HCT116 (cell line): ENCODE data around the gene PTPN12. TPM values are rescaled to one million over a fixed set of nuclear protein-coding genes. Genes with fewer than 3 reads are reported as not detected.

Experiments used
- ATAC-seq: fragments of 200-7000 bp; cut with Tn5 transposase; 2 replicates; pipeline ENCODE4 v1.9.1; 2020; ENCODE audit warnings: mild to moderate bottlenecking, moderate library complexity
- BruUV-seq: library from RNA; stranded (reverse); fragments of 400-500 nt; replicated peaks from 2 replicates; lab custom pipeline; 2021; lab: Mats Ljungman, UMichigan
- CTCF ChIA-PET: fragments of 300-600 bp; sonication (Branson Sonifier 250); formaldehyde crosslinking; loops from one replicate; lab custom pipeline; 2021; ENCODE audit warnings: antibody characterized with exemption; lab: Charles Lee
- POLR2A ChIA-PET: fragments of 300-600, 350-600 bp; sonication (Branson Sonifier 250); formaldehyde crosslinking; loops from one replicate; lab custom pipeline; 2021; ENCODE audit warnings: antibody characterized with exemption; lab: Charles Lee
- RAD21 ChIA-PET, 2 experiments: fragments of 300-600 bp; sonication (Branson Sonifier 250); formaldehyde crosslinking; loops; one replicate each; lab custom pipeline; 2023; ENCODE audit warnings: low total read pairs in 2 of 2; ENCODE audit not compliant: uncharacterized antibody in 2 of 2, unreplicated experiment in 2 of 2, low non-redundant PET in 1 of 2; lab: Charles Lee
- DNase-seq: peaks from one replicate; pipeline ENCODE4 v3.0.0-alpha.2; 2010; ENCODE audit warnings: low read depth, low spot score
- H2AFZ ChIP-seq: fragments of 200-600 bp; shearing (Covaris generic), sonication (generic); 2 replicates; pipeline ENCODE4 v1.6.1; 2017; ENCODE audit warnings: low read depth, mixed run types, mixed read lengths, antibody characterized with exemption, low read length; ENCODE audit not compliant: poor library complexity, severe bottlenecking
- H3K27ac ChIP-seq: 2 replicates; pipeline ENCODE4 v1.5.1; 2012; ENCODE audit warnings: low read depth, low read length
- H3K27me3 ChIP-seq: fragments of 200-600 bp; sonication (generic); 2 replicates; pipeline ENCODE4 v1.6.1; 2016; ENCODE audit warnings: mixed run types, low read length, mixed read lengths; ENCODE audit not compliant: insufficient read depth
- H3K36me3 ChIP-seq, 2 experiments: fragments of 200-500 bp in 1 of 2; fragments of 200-600 bp in 1 of 2; sonication (Bioruptor generic) in 1 of 2; sonication (generic) in 1 of 2; 2 replicates each; pipeline versions ENCODE4 v1.5.1 to v1.6.1; 2014 to 2016; ENCODE audit warnings: low read length in 2 of 2, inconsistent platforms in 1 of 2, mixed read lengths in 1 of 2, mixed run types in 1 of 2; ENCODE audit not compliant: insufficient read depth in 2 of 2, control insufficient read depth in 1 of 2
- H3K4me1 ChIP-seq, 2 experiments: fragments of 200-600 bp in 1 of 2; sonication (generic) in 1 of 2; 2 replicates each; pipeline versions ENCODE4 v1.5.1 to v1.6.1; 2012 to 2017; ENCODE audit warnings: low read length in 2 of 2, inconsistent platforms in 1 of 2, mild to moderate bottlenecking in 1 of 2, mixed read lengths in 1 of 2, mixed run types in 1 of 2, moderate library complexity in 1 of 2; ENCODE audit not compliant: insufficient read depth in 2 of 2, control insufficient read depth in 1 of 2
- H3K4me2 ChIP-seq: fragments of 200-600 bp; sonication (generic); 2 replicates; pipeline ENCODE4 v1.6.1; 2017; ENCODE audit warnings: mixed run types, low read length, mixed read lengths
- H3K4me3 ChIP-seq, 2 experiments: fragments of 200-600 bp in 1 of 2; sonication (generic) in 1 of 2; replicated peaks in 1 of 2; 2 replicates each; pipeline ENCODE4 v1.5.1; 2011 to 2016; ENCODE audit warnings: low read length in 2 of 2, control low read depth in 1 of 2, low read depth in 1 of 2, mild to moderate bottlenecking in 1 of 2, mixed read lengths in 1 of 2, mixed run types in 1 of 2
- H3K79me2 ChIP-seq: fragments of 200-600 bp; sonication (generic); 2 replicates; pipeline ENCODE4 v1.6.1; 2017; ENCODE audit warnings: mild to moderate bottlenecking, mixed run types, low read length, moderate library complexity, mixed read lengths; ENCODE audit not compliant: insufficient read depth
- H3K9ac ChIP-seq: fragments of 200-600 bp; sonication (generic); 2 replicates; pipeline ENCODE4 v1.6.1; 2016; ENCODE audit warnings: low read length, mixed read lengths
- H3K9me2 ChIP-seq: fragments of 200-600 bp; sonication (generic), shearing (Covaris generic); 2 replicates; pipeline ENCODE4 v1.6.1; 2017; ENCODE audit warnings: mixed run types, mild to moderate bottlenecking, moderate library complexity; ENCODE audit not compliant: insufficient read depth
- H3K9me3 ChIP-seq, 2 experiments: fragments of 200-500 bp in 1 of 2; fragments of 200-600 bp in 1 of 2; sonication (Bioruptor generic) in 1 of 2; sonication (generic) in 1 of 2; 2 replicates each; pipeline ENCODE4 v1.6.1; 2014 to 2017; ENCODE audit warnings: low read length in 2 of 2, mixed read lengths in 2 of 2, inconsistent platforms in 1 of 2, low read depth in 1 of 2, mild to moderate bottlenecking in 1 of 2, mixed run types in 1 of 2, moderate library complexity in 1 of 2; ENCODE audit not compliant: control insufficient read depth in 1 of 2, insufficient read depth in 1 of 2
- H4K20me1 ChIP-seq: fragments of 200-600 bp; sonication (generic), shearing (Covaris generic); 2 replicates; pipeline ENCODE4 v1.6.1; 2017; ENCODE audit warnings: mixed run types, mild to moderate bottlenecking, moderate library complexity; ENCODE audit not compliant: insufficient read depth
- ATF3 ChIP-seq: IDR thresholded peaks from 2 replicates; pipeline ENCODE4 v1.6.1; 2012
- CBX3 ChIP-seq: IDR thresholded peaks from 2 replicates; pipeline ENCODE4 v1.6.1; 2012; ENCODE audit warnings: low read depth
- CEBPB ChIP-seq: IDR thresholded peaks from 2 replicates; pipeline ENCODE4 v1.6.1; 2012; ENCODE audit warnings: low read depth
- CTCF ChIP-seq, 3 experiments: fragments of 200-600 bp in 1 of 3; sonication (generic) in 1 of 3; IDR thresholded peaks in 2 of 3; conservative IDR thresholded peaks in 1 of 3; 2 replicates each; pipeline ENCODE4 v1.5.1; 2012 to 2017; ENCODE audit warnings: low read depth in 2 of 3, low read length in 2 of 3, antibody characterized with exemption in 1 of 3, borderline replicate concordance in 1 of 3, control low read depth in 1 of 3, mild to moderate bottlenecking in 1 of 3, mixed read lengths in 1 of 3, mixed run types in 1 of 3, moderate library complexity in 1 of 3; ENCODE audit not compliant: insufficient read depth in 1 of 3
- EGR1 ChIP-seq: IDR thresholded peaks from 2 replicates; pipeline ENCODE4 v1.6.1; 2012; ENCODE audit warnings: low read depth
- ELF1 ChIP-seq: IDR thresholded peaks from 2 replicates; pipeline ENCODE4 v1.6.1; 2012; ENCODE audit warnings: low read depth, borderline replicate concordance
- EZH2 ChIP-seq: fragments of 200-600 bp; sonication (generic); IDR thresholded peaks from 2 replicates; pipeline ENCODE4 v1.6.1; 2017; ENCODE audit warnings: antibody characterized with exemption, mixed run types
- EZH2phosphoT487 ChIP-seq: fragments of 200-600 bp; IDR thresholded peaks from 2 replicates; pipeline ENCODE4 v1.6.1; 2018; ENCODE audit warnings: antibody characterized with exemption, borderline replicate concordance
- FOSL1 ChIP-seq: IDR thresholded peaks from 2 replicates; pipeline ENCODE4 v1.6.1; 2012; ENCODE audit warnings: low read depth
- JUND ChIP-seq: IDR thresholded peaks from 2 replicates; pipeline ENCODE4 v1.6.1; 2012
- POLR2AphosphoS5 ChIP-seq: IDR thresholded peaks from 2 replicates; pipeline ENCODE4 v1.6.1; 2011; ENCODE audit warnings: mild to moderate bottlenecking, low read depth, low read length, moderate library complexity
- RAD21 ChIP-seq: IDR thresholded peaks from 2 replicates; pipeline ENCODE4 v1.6.1; 2012; ENCODE audit warnings: low read depth, mild to moderate bottlenecking
- SIN3A ChIP-seq: IDR thresholded peaks from 2 replicates; pipeline ENCODE4 v1.6.1; 2012; ENCODE audit warnings: low read depth
- SP1 ChIP-seq: IDR thresholded peaks from 2 replicates; pipeline ENCODE4 v1.6.1; 2012; ENCODE audit warnings: low read depth
- SRF ChIP-seq: IDR thresholded peaks from 2 replicates; pipeline ENCODE4 v1.6.1; 2012; ENCODE audit warnings: low read depth
- YY1 ChIP-seq: IDR thresholded peaks from 2 replicates; pipeline ENCODE4 v1.6.1; 2011; ENCODE audit warnings: low read length, low read depth, moderate library complexity, mild to moderate bottlenecking; ENCODE audit not compliant: insufficient replicate concordance; ENCODE audit errors: extremely low read depth
- ZNF274 ChIP-seq: fragments of 200-500 bp; sonication (Bioruptor generic); IDR thresholded peaks from 2 replicates; pipeline ENCODE4 v1.6.1; 2014; ENCODE audit warnings: mild to moderate bottlenecking, low read depth, low read length, inconsistent platforms
- intact Hi-C: fragments of 100-400 bp; cut with micrococcal nuclease; formaldehyde crosslinking; loops from 2 replicates; pipeline ENCODE4 v1.10.0; 2022
- total RNA-seq: library from RNA; stranded (reverse); gene quantifications from one replicate; pipeline ENCODE4 v1.2.1, GENCODE V29; 2021; ENCODE audit not compliant: unreplicated experiment
- TF ChIP-seq, protein P1 (sequence below): IDR thresholded peaks from 2 replicates; pipeline ENCODE4 v1.6.1; 2012

Gene PTPN12
- total RNA-seq, 1 experiment from 2014 or later, result 80.5 TPM

DNA sequence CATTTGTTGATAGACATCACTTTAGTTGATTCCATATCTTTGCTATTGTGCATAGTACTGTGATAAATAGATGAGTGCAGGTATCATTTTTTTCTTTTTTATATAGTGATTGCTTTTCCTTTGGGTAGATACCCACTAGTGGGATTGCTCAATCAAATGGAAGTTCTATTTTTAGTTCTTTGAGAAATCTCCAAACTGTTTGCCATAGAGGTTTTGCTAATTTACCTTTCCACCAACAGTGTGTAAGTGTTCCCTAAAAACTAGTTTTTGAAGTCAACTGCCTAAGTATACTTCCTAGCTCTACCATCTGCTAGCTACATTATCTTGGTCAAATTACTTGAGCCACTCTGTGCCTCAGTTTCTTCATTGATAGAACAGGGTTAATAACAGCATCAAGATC lies 127.6 kb downstream of the PTPN12 start (continued):
- no peak for TF ChIP-seq CTCF (IDR thresholded peaks at IDR 0.05 in 2 of 3, conservative IDR thresholded peaks at IDR 0.05 in 1 of 3; ENCODE audit: borderline replicate concordance in 1 of 3, insufficient read depth in 1 of 3, low read depth in 2 of 3, low read length in 2 of 3)
- TF ChIP-seq ATF3, result no peak
- no peak for TF ChIP-seq EZH2phosphoT487
- no peak for TF ChIP-seq POLR2AphosphoS5
- TF ChIP-seq FOSL1, result no peak
- TF ChIP-seq RAD21, result no peak
- no peak for TF ChIP-seq YY1
- TF ChIP-seq EZH2, result no peak
- TF ChIP-seq, all 23 proteins: peak for 0

- Histone ChIP-seq H3K4me1 (no peaks in the 10 kb centered on the region), H3K9me2 (no peaks in the 10 kb centered on the region), H3K27me3 (no peaks in the 10 kb centered on the region), H3K36me3 (peaks cover 0 to 2% of the 10 kb centered on the region in 2 experiments; a peak in 1 of 4 replicates), H3K9ac (no peak overlapping the region), H3K27ac (no peak overlapping the region), H3K79me2 (no peaks in the 10 kb centered on the region), H3K9me3 (no peaks in the 10 kb centered on the region), H2AFZ (no peak overlapping the region), H3K4me2 (no peak overlapping the region), H3K4me3 (no peak overlapping the region), H4K20me1 (no peaks in the 10 kb centered on the region)
- no peak for TF ChIP-seq CTCF (IDR thresholded peaks at IDR 0.05 in 2 of 3, conservative IDR thresholded peaks at IDR 0.05 in 1 of 3; ENCODE audit: borderline replicate concordance in 1 of 3, insufficient read depth in 1 of 3, low read depth in 2 of 3, low read length in 2 of 3)
- TF ChIP-seq, protein P1, sequence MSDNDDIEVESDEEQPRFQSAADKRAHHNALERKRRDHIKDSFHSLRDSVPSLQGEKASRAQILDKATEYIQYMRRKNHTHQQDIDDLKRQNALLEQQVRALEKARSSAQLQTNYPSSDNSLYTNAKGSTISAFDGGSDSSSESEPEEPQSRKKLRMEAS, result no peak
- TF ChIP-seq CBX3, result no peak
- no peak for TF ChIP-seq ELF1
- no peak for TF ChIP-seq EGR1
- no peak for TF ChIP-seq SRF
- no peak for TF ChIP-seq CEBPB
- no peak for TF ChIP-seq POLR2AphosphoS5
- no peak for TF ChIP-seq SP1
- TF ChIP-seq ZNF274, result no peak
- TF ChIP-seq RAD21, result no peak
- TF ChIP-seq EZH2, result no peak
- no peak for TF ChIP-seq SIN3A
- no peak for TF ChIP-seq JUND
- DNase-seq, result no peak
- intact Hi-C loops, result no loop called here
- POLR2A ChIA-PET, result no interaction called here
- RAD21 ChIA-PET, result no interaction called here
- CTCF ChIA-PET, result interaction anchor here (1.0 kb wide), 1 partner anchor 14 kb away, joined by 3 read pairs; no protein-coding TSS in a partner anchor
- no TSS peak for BruUV-seq
- no peak for ATAC-seq
Measured at GRCh38 chr7:77665161-77665560, 128.1 kb downstream of the PTPN12 start.
